ENCODE data around the gene PCOLCE2. TPM values are rescaled to one million over a fixed set of nuclear protein-coding genes. Genes with fewer than 3 reads are reported as not detected.

PCOLCE2 gene
- total RNA-seq, 2 donors from 2014 or later: 122 to 157 TPM

DNA sequence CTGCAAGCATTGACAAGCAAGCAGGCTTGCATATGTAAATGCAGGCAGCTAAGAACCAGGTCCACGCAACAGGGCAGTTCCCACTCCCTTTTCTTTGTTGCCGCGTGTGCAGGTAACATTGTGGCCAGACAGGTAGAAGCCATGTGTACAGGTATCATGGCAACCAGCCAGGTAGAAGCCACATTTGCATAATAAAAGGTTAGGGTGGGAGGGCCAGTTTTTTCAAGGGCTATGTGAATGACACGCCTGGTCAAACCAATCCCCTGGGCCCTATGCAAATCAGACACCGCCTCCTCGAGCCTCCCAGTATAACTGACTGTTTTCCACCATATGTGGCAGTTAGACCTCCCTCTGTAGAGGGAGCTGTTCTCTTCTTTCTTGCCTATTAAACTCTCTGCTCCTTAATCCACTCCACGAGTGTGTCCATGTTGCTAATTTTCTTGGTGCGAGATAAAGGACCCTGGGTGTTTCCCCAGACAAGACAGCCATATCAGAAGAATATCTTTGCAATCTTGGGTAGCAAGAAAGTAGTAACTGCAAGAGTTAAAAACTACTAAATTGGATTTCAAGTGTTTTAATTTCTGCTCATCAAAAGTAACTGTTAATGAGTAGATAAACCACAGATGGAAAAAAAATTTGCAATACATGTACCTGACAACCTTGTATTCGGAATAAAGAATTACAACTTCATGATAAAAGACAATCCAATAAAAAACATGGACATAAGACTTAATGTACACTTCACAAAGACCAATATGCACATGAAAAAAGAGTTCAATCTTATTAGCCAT is 21.8 kb downstream of the PCOLCE2 start:
- DNase-seq (ENCODE audit: low spot score) (no peak), ATAC-seq (ENCODE audit: insufficient number of reproducible peaks, low FRiP score, low read depth) (no peak)
- Histone ChIP-seq H3K27me3 (replicated peaks; ENCODE audit: insufficient read depth) (no peaks in the 10 kb centered on the region), H3K4me1 (ENCODE audit: control insufficient read depth in 1 of 2, low read depth in 2 of 2) (peaks cover 0 to 10% of the 10 kb centered on the region in 2 donors), H3K27ac (no peak overlapping the region), H3K4me3 (no peak overlapping the region), H3K36me3 (no peaks in the 10 kb centered on the region), H3K9me3 (no peaks in the 10 kb centered on the region)
- TF ChIP-seq CTCF (IDR thresholded peaks at IDR 0.05): no peak

- no peak for TF ChIP-seq CTCF (IDR thresholded peaks at IDR 0.05)
- ATAC-seq (ENCODE audit: insufficient number of reproducible peaks, low FRiP score, low read depth) (no peak), DNase-seq (ENCODE audit: low spot score) (no peak)
- Histone ChIP-seq H3K9me3 (no peaks in the 10 kb centered on the region), H3K27ac (no peak overlapping the region), H3K4me3 (no peak overlapping the region), H3K36me3 (no peaks in the 10 kb centered on the region), H3K27me3 (replicated peaks; ENCODE audit: insufficient read depth) (no peaks in the 10 kb centered on the region), H3K4me1 (ENCODE audit: control insufficient read depth in 1 of 2, low read depth in 2 of 2) (peaks cover 0 to 10% of the 10 kb centered on the region in 2 donors)
Measured at GRCh38 chr3:142863930-142864920, 24.7 kb downstream of the PCOLCE2 start.

DNA sequence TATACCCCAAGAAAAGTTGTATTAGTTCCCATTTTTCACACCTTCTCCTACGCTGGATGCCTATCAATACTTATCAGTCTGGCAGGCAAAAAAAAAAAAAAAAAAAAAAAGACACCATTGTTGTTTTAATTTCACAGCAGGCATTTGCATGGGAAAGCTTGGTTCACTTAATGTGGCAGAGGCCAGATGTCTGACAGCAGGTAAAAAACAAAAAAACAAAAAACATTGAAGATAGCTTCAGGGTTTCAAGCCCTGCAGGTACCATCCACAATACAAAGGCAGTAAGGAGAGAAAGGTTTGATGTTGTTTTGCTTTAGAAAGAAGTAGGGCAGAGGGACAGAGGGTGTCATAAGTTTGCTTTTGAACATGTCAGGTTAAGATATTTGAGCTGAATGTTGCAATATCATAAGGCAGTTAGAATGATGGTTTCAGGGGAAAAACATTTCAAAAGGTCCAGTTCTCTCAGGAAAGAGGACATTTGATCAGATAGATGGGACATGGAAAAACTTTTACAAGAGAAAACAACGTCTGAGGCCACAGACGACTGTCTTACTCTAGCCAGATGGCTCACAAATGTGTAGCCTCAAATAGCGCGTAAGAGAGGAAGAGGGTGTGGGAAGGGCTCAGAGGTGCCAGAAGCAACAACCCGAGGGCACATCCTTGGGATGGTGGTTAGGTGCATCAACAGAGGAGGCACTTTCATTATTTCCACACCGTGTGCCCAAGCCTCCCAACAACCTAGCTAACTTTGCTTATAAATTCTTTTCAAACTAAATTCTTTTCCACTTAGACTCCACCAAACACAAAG is 25.7 kb downstream of the PCOLCE2 start:
- Histone ChIP-seq H3K36me3 (no peaks in the 10 kb centered on the region), H3K4me3 (no peak overlapping the region), H3K4me1 (ENCODE audit: control insufficient read depth in 1 of 2, low read depth in 2 of 2) (peaks cover 0 to 10% of the 10 kb centered on the region in 2 donors), H3K27me3 (replicated peaks; ENCODE audit: insufficient read depth) (no peaks in the 10 kb centered on the region), H3K9me3 (no peaks in the 10 kb centered on the region), H3K27ac (no peak overlapping the region)
- ATAC-seq (ENCODE audit: insufficient number of reproducible peaks, low FRiP score, low read depth) (no peak), DNase-seq (ENCODE audit: low spot score) (no peak)
- no peak for TF ChIP-seq CTCF (IDR thresholded peaks at IDR 0.05)

DNA sequence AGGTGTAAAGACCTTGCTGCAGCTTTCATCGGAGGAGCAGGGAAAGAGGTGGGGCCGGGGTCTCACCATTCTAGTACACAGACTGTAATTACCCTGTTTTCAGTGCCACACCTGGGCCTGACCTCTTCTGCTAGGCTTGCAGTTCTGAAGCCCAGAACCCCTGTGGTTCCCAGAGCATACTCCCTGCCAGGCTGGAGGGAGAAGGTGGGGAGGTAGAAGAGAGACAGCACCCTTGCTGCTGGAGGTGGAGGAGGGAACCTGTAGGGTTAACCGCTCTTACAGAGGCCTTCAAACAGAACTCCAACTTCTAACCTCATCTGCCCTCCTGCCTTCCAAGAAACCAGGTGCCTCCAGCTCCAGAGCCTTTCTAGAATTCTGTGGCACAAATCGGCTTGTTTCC is 27.0 kb downstream of the PCOLCE2 start:
- DNase-seq (ENCODE audit: low spot score) (no peak), ATAC-seq (ENCODE audit: insufficient number of reproducible peaks, low FRiP score, low read depth) (no peak)
- no peaks in the 10 kb centered on the region for H3K27me3 ChIP-seq (replicated peaks; ENCODE audit: insufficient read depth)
- peaks cover 0 to 10% of the 10 kb centered on the region in 2 donors for H3K4me1 ChIP-seq (ENCODE audit: control insufficient read depth in 1 of 2, low read depth in 2 of 2)
- no peak overlapping the region for H3K27ac ChIP-seq
- H3K4me3 ChIP-seq: no peak overlapping the region
- no peaks in the 10 kb centered on the region for H3K36me3 ChIP-seq
- H3K9me3 ChIP-seq: no peaks in the 10 kb centered on the region
- TF ChIP-seq CTCF (IDR thresholded peaks at IDR 0.05): no peak
